ENCODE results near the gene CASZ1.

Gene CASZ1

DNA sequence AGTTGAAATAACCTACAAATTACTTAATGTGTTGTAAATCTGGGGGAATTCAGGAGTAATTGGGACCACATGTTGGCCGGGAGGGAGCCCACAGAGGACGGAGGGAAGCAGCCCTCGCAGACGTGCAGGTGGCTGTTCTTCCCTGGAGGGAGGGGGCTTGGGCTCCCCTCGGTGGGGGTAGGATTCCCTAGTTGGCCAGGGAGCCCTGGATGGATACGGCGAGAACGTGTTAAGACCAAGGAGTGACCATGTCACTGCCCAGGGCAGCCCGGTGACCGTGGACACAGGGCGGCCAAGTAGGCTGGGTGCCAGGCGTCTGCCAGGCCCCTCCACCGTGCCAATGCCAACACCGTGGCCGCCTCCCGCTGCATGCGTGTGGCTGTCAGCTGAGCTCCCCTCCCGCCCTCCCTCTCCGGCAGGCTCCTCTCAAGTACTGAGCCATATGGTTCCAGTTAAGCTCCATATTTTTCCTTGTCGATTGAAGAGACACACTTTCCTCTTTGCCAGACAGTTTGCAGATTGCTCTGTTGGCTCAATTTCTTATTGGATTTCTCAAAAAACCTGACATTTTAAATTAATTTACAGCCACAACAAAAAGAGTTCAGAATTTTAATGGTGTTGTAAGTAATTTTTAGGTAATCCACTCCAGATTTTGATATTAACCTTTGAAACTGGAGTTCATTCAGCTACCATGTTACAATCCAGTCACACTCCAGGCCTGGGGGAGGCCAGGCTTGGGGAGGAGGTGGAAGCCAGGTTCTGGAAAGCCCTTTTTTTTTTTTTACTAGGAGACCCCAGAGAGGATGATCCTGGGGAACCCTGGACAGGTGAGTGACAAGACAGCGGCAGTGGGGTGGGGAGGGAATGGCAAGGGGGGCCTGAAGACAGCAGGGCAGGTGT is 71.2 kb downstream of the CASZ1 start:
- DNase-seq, result no peak

GRCh38 chr1:10724511-10724910 is 71.9 kb downstream of the CASZ1 start:
- no peak for DNase-seq

DNA sequence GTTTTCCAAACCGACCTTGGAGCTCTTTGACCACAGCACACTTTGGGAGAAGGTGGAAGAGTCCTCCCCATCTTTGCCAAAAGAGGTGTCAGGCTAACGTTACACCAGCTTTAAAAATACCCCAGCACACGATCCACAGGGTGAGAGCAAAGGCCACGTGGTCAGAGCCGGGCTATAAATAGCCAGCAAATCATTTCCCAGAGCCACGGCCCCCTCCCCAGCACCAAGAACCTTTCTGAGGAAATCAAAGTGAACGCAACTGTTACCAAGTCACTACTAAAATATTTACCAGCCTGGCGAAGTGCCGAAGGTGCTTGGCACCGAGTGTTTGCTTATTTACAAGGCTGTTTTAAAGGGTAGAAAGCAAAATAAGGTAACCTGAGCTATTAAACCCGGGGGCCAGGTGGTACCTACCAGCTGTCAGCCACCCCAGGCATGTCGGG is 72.4 kb downstream of the CASZ1 start:
- DNase-seq, result peak; percentile 32

DNA sequence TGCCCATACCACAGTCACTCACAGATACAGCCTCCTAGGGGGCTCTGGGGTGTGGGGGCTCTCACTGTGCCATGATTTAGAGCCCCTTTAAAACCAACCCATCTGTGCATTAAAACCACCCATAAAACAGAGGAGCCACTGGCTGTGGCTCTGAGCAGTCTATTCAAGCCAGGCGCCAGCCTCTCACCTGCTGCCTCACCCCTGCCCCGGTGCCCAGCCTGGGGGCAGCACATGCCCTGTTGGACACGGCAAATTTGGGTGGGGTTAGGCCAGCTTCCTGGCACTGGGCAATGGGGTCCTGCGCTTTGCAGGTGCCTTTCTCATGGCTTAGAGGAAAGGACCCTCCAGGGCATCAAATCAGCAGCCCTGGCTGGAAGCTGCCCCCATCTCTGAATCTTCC is 73.1 kb downstream of the CASZ1 start:
- DNase-seq, result no peak

GRCh38 chr1:10722803-10723202 is 73.6 kb downstream of the CASZ1 start:
- DNase-seq, result no peak

DNA sequence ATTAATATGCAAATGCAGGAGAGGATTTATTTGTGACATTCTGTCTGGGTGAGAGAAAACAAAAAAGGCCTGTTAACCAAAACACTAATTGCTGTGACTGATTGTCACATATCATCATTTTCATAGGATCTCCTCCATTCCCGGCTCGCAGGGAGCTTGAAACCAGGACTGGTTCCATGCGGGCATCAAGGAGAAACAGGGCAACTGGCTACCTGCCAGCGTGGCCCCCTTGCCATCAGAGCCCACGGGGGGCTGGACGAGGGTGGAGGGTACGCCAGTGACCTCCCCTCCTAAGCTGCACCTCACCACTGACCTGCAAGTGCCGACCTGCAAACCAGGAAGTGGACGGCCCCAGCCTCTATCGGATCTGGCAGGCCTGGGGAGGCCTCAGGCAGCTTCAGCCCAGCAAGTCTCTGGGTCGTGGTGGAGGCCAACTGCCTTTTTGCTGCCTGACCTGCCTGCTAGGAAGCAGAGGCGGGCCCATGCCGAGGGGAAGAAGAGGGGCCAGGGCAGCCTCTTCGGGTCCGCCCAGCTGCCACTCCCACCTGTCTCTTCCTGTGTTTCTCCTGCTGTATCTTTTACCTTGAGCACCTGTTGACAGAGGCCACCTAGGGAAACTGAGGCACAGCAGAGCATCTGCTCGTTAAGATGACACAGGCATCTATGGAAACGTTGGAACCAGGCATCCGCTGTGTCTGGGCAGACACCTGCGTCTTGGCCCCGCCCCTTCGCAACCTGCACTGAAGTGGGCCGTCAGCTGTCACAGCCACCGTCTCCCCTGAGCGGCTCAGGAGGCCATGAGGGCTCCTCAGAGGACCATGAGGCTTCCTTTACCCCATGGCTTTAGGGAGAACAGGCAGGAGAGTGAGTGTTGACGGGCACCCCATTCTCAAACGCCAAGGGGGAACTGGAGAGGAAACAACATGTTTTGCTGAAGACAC is 74.8 kb downstream of the CASZ1 start:
- DNase-seq, result no peak

- DNase-seq, result no peak
These were observed 75.8 kb downstream of the CASZ1 start for GRCh38 chr1:10720635-10721034.

DNA sequence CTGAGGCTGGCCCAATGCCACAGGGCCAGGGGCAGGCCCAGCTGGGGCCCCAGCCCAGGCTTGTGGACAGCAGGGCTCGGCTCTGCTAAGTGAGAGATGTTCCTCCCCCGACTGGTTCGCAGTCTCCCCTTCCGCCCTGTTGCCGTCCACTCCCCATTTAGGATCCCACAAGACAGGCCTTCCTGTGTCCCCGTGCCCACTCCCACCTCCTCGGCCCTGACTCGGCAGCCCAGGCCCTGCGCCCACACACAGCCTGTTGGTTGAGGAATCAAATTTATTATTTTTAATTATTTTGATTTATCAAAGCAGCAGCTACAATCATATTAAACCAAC is 78.4 kb downstream of the CASZ1 start:
- no peak for DNase-seq

- DNase-seq, result no peak
These were observed 79.0 kb downstream of the CASZ1 start for GRCh38 chr1:10717296-10718082.

DNA sequence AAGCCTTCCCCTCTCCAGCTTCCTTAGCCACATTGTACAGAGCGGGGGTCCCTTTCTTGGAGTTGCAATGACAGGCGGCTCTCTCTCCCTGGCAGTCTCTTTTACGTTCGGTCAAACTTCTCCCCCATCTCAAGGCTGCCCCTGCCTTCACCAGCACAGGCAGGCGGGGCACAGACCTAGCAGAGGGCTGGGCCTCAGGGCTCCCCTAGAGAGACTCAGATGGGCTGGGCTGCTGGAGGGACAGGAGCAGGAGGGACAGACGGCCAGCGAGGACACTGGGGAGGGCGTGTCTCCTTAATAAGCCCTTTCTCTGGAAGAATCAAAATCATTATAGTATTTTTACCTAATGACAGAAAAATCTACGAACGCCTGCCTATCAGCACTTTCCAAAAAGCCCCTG is 79.6 kb downstream of the CASZ1 start:
- DNase-seq, result no peak

DNA sequence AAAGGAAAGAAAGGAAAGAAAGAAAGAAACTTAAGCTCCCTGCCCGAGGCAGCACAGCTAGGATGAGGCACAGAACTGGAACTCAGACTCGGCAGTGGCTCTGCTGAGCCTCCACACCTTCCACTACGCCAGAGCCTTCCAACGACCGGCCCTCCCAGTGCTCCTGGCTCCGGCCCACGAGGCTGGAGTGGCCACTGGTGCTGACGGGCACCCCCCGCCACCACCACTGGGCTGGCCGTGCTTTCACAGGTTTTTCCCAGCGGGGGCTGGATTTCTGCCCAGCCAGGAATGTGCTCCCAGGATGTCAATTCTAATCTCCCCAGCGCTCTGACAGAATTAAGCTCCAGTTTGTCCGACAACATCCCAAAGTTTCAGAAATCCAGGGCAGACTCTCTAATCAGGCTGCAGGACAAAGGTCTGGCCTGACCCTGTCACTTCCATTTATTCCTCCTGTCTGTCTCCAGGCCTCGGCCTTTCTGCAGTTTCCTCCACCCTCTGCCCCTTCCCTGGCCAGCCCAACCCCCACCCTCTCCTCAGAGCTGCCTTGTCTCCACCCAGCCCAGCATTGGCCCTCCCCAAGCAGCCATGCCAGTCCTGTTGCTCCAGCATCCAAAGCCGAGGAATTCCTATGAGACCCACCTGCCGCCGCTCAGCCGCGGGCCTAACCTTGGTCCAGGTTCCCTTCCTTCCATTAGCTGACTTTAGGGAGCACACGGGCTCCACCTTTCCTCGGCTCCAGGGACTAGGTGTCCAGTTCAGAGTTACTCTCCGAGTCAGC is 81.9 kb downstream of the CASZ1 start:
- no peak for DNase-seq

DNA sequence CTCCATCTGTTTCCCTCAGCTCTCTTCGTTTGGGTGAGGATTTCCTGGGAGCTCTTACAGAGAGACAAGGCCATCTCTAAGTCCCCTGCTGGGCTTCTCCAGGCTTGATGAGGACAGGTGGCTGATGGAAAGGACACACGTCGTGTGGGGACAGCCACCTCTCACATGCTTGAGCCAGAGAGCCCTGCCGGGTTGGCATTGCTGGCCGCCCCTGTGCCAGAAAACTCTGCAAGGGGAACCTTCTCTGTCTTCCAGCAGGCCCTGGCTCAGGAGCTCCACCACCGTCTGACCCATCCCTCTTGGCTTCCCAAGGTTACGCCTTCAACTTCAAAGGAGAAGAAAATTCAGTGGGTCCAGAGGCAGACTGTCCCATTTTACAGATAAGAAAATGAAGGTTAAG is 82.8 kb downstream of the CASZ1 start:
- DNase-seq, result no peak

DNA sequence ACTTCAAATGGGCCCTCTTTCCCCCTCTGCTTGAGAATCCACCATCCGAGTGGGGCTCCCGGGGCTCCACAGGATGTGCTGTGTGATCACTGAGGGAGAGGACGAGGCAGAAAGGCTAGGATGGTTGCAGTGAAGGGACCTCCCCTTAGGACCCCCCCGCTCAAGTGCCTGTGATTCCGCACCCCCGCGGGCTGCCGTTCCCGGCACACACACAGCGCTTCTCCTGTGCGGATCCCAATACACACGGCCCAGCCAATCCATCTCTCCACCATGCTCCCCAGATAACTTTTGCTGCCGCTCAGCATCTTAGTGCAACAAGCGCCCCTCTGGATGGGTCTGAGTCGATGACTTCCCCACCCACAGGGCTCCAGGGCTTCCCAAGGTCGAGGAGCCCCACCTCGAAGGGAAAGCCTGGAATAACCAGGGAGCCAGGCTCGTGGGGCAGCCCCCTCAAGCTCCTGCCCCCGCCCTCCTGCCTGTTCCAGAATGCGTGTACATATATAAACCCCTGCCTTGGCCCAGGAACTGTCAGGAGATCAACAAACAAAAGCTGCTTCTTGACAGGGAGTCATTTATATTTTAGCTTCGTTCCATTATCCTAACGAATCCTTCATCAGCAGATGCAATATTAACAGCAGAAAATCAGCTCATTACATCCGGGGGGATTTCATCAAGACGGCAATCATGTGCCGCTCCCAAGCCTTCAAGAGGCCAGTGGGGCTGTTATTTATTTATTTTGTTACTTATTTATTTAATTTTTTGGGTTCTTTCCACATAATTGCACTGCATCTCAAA is 83.7 kb downstream of the CASZ1 start:
- DNase-seq, result no peak

- no peak for DNase-seq
These were observed 86.0 kb downstream of the CASZ1 start for GRCh38 chr1:10710489-10710888.

DNA sequence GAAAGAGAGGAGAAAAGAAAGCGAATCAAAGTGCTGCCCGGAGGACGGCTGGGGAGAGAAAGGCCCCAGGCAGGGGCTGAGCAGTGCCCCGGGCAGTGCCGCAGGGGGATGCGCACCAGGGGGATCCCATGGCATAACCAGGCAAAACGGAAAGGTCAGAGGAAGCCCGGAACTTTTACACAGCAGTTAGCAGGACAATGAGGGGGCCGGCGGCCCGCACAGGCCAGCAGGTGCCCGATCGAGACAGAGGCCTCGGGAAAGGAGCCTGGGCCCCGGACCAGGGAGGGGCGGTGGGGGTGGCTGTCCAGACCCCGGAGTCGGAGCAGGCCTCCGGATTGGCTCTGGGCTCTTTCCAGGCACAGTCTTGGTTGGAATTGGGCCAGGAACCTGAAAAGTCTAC is 86.8 kb downstream of the CASZ1 start:
- DNase-seq, result no peak

GRCh38 chr1:10709165-10709564 is 87.3 kb downstream of the CASZ1 start:
- DNase-seq, result no peak

DNA sequence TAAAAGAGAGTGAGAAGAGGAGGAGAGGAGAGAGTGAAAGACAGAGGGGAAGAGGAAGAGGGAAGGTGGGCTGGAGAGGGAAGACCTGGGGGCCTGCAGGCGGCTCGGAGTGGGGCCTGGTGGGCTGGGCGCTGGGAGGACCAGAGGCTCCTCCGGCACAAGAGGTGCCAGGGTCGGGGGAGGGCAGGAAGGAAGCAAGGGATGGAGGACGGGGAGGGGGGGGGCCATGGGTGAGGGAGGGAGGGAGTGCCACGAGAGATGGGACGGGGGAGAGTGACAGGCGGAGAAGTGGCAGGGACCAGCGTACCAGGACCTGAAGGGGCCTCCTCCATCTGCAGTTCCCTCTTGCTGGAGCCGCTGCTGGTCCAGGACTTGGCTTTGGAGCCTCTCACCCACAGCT is 87.7 kb downstream of the CASZ1 start:
- no peak for DNase-seq

DNA sequence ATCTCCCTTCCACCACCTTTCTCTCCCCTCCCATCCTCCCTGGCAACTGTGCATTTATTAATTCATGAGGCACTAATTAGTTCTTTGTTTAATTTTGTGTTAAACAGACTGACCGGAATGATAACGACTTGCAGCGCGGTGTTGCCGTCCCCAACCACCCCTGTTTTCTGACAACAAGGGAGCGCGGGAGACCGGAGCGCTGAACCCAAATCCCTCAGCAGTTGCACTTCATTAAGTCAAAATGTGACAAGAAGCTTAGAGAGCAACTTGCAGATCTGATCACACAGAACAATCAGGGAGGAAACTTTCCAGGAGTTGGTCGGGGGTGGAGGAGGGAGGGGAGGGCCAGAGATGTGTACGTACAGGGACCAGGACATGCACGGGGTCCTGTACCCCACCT is 89.2 kb downstream of the CASZ1 start:
- no peak for DNase-seq

GRCh38 chr1:10706376-10706913 is 90.0 kb downstream of the CASZ1 start:
- no peak for DNase-seq

- DNase-seq, result no peak
These were observed 90.5 kb downstream of the CASZ1 start for GRCh38 chr1:10705953-10706352.

- DNase-seq, result no peak
These were observed 92.0 kb downstream of the CASZ1 start for GRCh38 chr1:10704368-10704882.

All from NCI-H2081 treated with DMSO at 0.1 percent for 48 hours (cell line).